ENCODE measurements around the gene PCBP1.

GRCh38 chr2:70069049-70069448, 18.2 kb upstream of the PCBP1 start:
- no peak for TF ChIP-seq CEBPB (IDR thresholded peaks at IDR 0.05)
- no peak for TF ChIP-seq CTCF (IDR thresholded peaks at IDR 0.05)
- no peak for TF ChIP-seq SREBF2 (IDR thresholded peaks at IDR 0.05)
- TF ChIP-seq KDM1A (IDR thresholded peaks at IDR 0.05; ENCODE audit: low read depth) = no peak
- TF ChIP-seq RARB (CRISPR knock-in tag; IDR thresholded peaks at IDR 0.05) = no peak
- no peak for TF ChIP-seq EP300 (IDR thresholded peaks at IDR 0.05)

Data from A549 (cell line).